ENCODE data around the gene PDE4D. TPM values are rescaled to one million over a fixed set of nuclear protein-coding genes. Genes with fewer than 3 reads are reported as not detected.
A peak's percentile ranks its signal among the peaks of the same experiment; 100 is the strongest.
"Not testable (repeated sequence)": the region's sequence is repeated elsewhere in the genome, so short reads cannot be mapped to it uniquely, and the experiment has no call there.

Gene PDE4D
- total and polyA plus RNA-seq, 2 experiments from 2014 or later, result 21.9 to 54.2 TPM

GRCh38 chr5:59317023-59317773 is 576.3 kb downstream of the PDE4D start:
- no peak overlapping the region for H3K4me3 ChIP-seq
- DNase-seq (ENCODE audit: low read depth in 1 of 2, low spot score in 1 of 2), result peak; percentile 21 to 37
- peaks cover 47% of the 10 kb centered on the region for H3K4me1 ChIP-seq (ENCODE audit: low read depth)

GRCh38 chr5:59312223-59312622 is 581.3 kb downstream of the PDE4D start:
- Histone ChIP-seq H3K27me3 (no peaks in the 10 kb centered on the region), H3K4me3 (no peak overlapping the region), H3K27ac (no peak overlapping the region), H3K4me1 (ENCODE audit: low read depth) (peaks cover 14% of the 10 kb centered on the region), H3K36me3 (no peaks in the 10 kb centered on the region), H3K9me3 (ENCODE audit: low read depth) (no peaks in the 10 kb centered on the region)
- no peak for DNase-seq (ENCODE audit: low read depth in 1 of 2, low spot score in 1 of 2)
- no peak for TF ChIP-seq CTCF (IDR thresholded peaks at IDR 0.05; ENCODE audit: low read depth, low read length)

More at GRCh38 chr5:59317023-59317773, 576.3 kb downstream of the PDE4D start:
- Histone ChIP-seq H3K27ac (peak overlapping the region; percentile 82), H3K9me3 (ENCODE audit: low read depth) (no peaks in the 10 kb centered on the region), H3K27me3 (no peaks in the 10 kb centered on the region), H3K36me3 (no peaks in the 10 kb centered on the region)
- TF ChIP-seq CTCF (IDR thresholded peaks at IDR 0.05; ENCODE audit: low read depth, low read length), result no peak

- H3K4me3 ChIP-seq; H3K4me1 ChIP-seq (ENCODE audit: low read depth); H3K27ac ChIP-seq; H3K27me3 ChIP-seq; DNase-seq (ENCODE audit: low read depth in 1 of 2, low spot score in 1 of 2); H3K9me3 ChIP-seq (ENCODE audit: low read depth); H3K36me3 ChIP-seq: not testable (repeated sequence)
Measured at GRCh38 chr5:59308685-59309084, 584.8 kb downstream of the PDE4D start.

GRCh38 chr5:59303289-59303716 is 590.2 kb downstream of the PDE4D start:
- H3K27ac ChIP-seq; H3K9me3 ChIP-seq (ENCODE audit: low read depth); H3K36me3 ChIP-seq; H3K27me3 ChIP-seq; H3K4me3 ChIP-seq; H3K4me1 ChIP-seq (ENCODE audit: low read depth); DNase-seq (ENCODE audit: low read depth in 1 of 2, low spot score in 1 of 2): not testable (repeated sequence)

- not testable (repeated sequence) for H3K27me3 ChIP-seq; H3K27ac ChIP-seq; H3K4me3 ChIP-seq; H3K36me3 ChIP-seq; DNase-seq (ENCODE audit: low read depth in 1 of 2, low spot score in 1 of 2); H3K4me1 ChIP-seq (ENCODE audit: low read depth); H3K9me3 ChIP-seq (ENCODE audit: low read depth)
Measured at GRCh38 chr5:59302509-59302908, 591.0 kb downstream of the PDE4D start.

- DNase-seq (ENCODE audit: low read depth in 1 of 2, low spot score in 1 of 2), result no peak
- Histone ChIP-seq H3K36me3 (no peaks in the 10 kb centered on the region), H3K27ac (peak overlapping the region; percentile 3), H3K4me1 (ENCODE audit: low read depth) (no peaks in the 10 kb centered on the region), H3K4me3 (no peak overlapping the region), H3K27me3 (no peaks in the 10 kb centered on the region), H3K9me3 (ENCODE audit: low read depth) (no peaks in the 10 kb centered on the region)
- TF ChIP-seq CTCF (IDR thresholded peaks at IDR 0.05; ENCODE audit: low read depth, low read length), result no peak
Measured at GRCh38 chr5:59301727-59302126, 591.8 kb downstream of the PDE4D start.

- TF ChIP-seq CTCF (IDR thresholded peaks at IDR 0.05; ENCODE audit: low read depth, low read length), result no peak
- Histone ChIP-seq H3K9me3 (ENCODE audit: low read depth) (no peaks in the 10 kb centered on the region), H3K27ac (peak overlapping the region; percentile 3), H3K4me1 (ENCODE audit: low read depth) (no peaks in the 10 kb centered on the region), H3K4me3 (no peak overlapping the region), H3K27me3 (no peaks in the 10 kb centered on the region), H3K36me3 (no peaks in the 10 kb centered on the region)
- DNase-seq (ENCODE audit: low read depth in 1 of 2, low spot score in 1 of 2), result no peak
Measured at GRCh38 chr5:59300930-59301329, 592.6 kb downstream of the PDE4D start.

Data from cardiac muscle cell (in vitro differentiated cells and primary cell).